Neuron (in vitro differentiated cells): Measurements from ENCODE around the gene ABCB6.
A peak's percentile ranks its signal among the peaks of the same experiment; 100 is the strongest.

Experiments
- H2AFZ ChIP-seq: one replicate; pipeline ENCODE4 v1.6.1; 2013; ENCODE audit warnings: low read depth, mild to moderate bottlenecking, inconsistent platforms, low read length, moderate library complexity
- H3K27me3 ChIP-seq: one replicate; pipeline ENCODE4 v1.6.1; 2013; ENCODE audit warnings: low read length; ENCODE audit not compliant: insufficient read depth
- H3K36me3 ChIP-seq: one replicate; pipeline ENCODE4 v1.6.1; 2013; ENCODE audit warnings: low read length; ENCODE audit not compliant: insufficient read depth
- H3K4me1 ChIP-seq: one replicate; pipeline ENCODE4 v1.6.1; 2013; ENCODE audit warnings: low read length; ENCODE audit not compliant: insufficient read depth
- H3K4me3 ChIP-seq: 2 replicates; pipeline ENCODE4 v1.5.1; 2013; ENCODE audit warnings: mild to moderate bottlenecking, low read length, moderate library complexity
- H3K9me3 ChIP-seq: one replicate; pipeline ENCODE4 v1.6.1; 2013; ENCODE audit warnings: low read length

Gene ABCB6

GRCh38 chr2:219251656-219252055, 32.9 kb upstream of the ABCB6 start:
- Histone ChIP-seq H2AFZ (no peak overlapping the region), H3K4me1 (peaks cover 27% of the 10 kb centered on the region), H3K4me3 (no peak overlapping the region), H3K27me3 (peaks cover 55% of the 10 kb centered on the region), H3K9me3 (no peaks in the 10 kb centered on the region), H3K36me3 (peaks cover 18% of the 10 kb centered on the region)

DNA sequence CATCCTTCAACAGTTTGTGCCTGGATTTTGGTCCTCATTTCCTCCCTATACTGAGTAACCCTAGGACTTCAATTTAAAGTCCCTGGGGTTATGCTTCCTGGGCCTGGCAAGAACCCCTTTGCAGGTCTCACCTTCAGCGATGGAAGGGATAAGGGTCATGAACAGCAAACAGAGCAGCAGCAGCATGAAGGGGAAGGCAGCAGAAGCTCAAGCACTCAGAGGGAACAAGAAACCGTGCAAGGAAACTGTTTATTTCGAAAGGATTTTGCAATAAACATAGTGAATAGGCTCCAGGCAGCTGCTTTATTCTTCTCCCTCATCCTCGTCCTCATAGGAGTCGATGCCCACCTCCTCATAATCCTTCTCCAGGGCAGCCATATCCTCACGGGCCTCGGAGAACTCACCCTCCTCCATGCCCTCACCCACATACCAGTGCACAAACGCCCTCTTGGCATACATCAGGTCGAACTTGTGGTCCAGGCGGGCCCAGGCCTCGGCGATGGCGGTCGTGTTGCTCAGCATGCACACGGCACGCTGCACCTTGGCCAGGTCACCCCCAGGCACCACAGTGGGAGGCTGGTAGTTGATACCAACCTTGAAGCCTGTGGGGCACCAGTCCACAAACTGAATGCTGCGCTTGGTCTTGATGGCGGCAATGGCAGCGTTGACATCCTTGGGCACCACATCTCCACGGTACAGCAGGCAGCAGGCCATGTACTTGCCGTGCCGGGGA, 31.5 kb upstream of the ABCB6 start:
- Histone ChIP-seq H3K9me3 (no peaks in the 10 kb centered on the region), H3K4me3 (no peak overlapping the region), H3K27me3 (peaks cover 42% of the 10 kb centered on the region), H3K36me3 (peaks cover 19% of the 10 kb centered on the region), H2AFZ (no peak overlapping the region), H3K4me1 (peaks cover 35% of the 10 kb centered on the region)

GRCh38 chr2:219249203-219249980, 30.6 kb upstream of the ABCB6 start:
- Histone ChIP-seq H3K9me3 (no peaks in the 10 kb centered on the region), H3K4me1 (peaks cover 37% of the 10 kb centered on the region), H2AFZ (no peak overlapping the region), H3K4me3 (no peak overlapping the region), H3K36me3 (peaks cover 19% of the 10 kb centered on the region), H3K27me3 (peaks cover 34% of the 10 kb centered on the region)

GRCh38 chr2:219248845-219249202, 30.1 kb upstream of the ABCB6 start:
- H3K36me3 ChIP-seq, result peaks cover 19% of the 10 kb centered on the region
- peaks cover 28% of the 10 kb centered on the region for H3K27me3 ChIP-seq
- no peak overlapping the region for H2AFZ ChIP-seq
- no peak overlapping the region for H3K4me3 ChIP-seq
- peaks cover 31% of the 10 kb centered on the region for H3K4me1 ChIP-seq
- H3K9me3 ChIP-seq, result no peaks in the 10 kb centered on the region

DNA sequence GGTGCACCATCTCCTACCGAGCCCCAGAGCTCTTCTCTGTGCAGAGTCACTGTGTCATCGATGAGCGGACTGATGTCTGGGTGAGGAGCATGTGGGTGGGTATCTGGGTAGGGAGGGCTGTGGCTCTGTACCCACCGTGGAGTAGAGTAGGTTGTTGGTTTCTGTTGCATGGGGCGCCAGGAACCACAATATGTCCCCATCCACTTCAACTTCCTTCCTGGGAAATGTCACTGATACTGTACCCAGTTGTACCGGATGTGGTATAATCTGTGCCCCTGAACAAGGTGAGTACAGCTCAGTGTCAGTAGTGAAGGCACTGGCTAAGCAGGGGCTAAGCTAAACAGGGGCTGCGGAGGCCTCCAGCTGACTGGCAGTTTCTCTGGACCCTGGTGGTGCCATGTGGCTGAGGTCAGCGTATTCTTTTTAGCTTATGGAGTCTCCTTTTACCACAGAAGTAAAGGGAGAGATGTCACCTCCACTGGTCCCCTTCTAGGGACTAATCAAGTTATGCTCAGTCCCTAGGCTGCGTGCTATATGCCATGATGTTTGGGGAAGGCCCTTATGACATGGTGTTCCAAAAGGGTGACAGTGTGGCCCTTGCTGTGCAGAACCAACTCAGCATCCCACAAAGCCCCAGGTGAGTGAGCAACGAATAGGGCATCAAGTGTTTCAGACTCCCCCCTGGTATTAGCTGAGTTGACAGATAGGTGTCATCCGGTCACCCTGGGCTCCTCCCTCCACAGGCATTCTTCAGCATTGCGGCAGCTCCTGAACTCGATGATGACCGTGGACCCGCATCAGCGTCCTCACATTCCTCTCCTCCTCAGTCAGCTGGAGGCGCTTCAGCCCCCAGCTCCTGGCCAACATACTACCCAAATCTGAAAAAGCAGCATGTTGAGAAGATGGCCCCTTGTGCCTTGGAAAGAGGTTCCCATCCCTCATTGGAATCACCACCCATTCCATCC, 29.2 kb upstream of the ABCB6 start:
- no peak overlapping the region for H3K4me3 ChIP-seq
- peaks cover 20% of the 10 kb centered on the region for H3K27me3 ChIP-seq
- H2AFZ ChIP-seq, result no peak overlapping the region
- H3K9me3 ChIP-seq, result no peaks in the 10 kb centered on the region
- peaks cover 19% of the 10 kb centered on the region for H3K36me3 ChIP-seq
- peaks cover 23% of the 10 kb centered on the region for H3K4me1 ChIP-seq

- Histone ChIP-seq H3K27me3 (peaks cover 6% of the 10 kb centered on the region), H3K9me3 (no peaks in the 10 kb centered on the region), H3K4me3 (peak overlapping the region; percentile 71), H3K4me1 (peaks cover 18% of the 10 kb centered on the region), H3K36me3 (peaks cover 19% of the 10 kb centered on the region), H2AFZ (no peak overlapping the region)
Observed at GRCh38 chr2:219246559-219246958, 27.8 kb upstream of the ABCB6 start.

- Histone ChIP-seq H3K4me1 (peaks cover 18% of the 10 kb centered on the region), H3K36me3 (peaks cover 19% of the 10 kb centered on the region), H3K4me3 (peak overlapping the region; percentile 71), H3K9me3 (no peaks in the 10 kb centered on the region), H2AFZ (no peak overlapping the region), H3K27me3 (no peaks in the 10 kb centered on the region)
Observed at GRCh38 chr2:219245899-219246230, 27.1 kb upstream of the ABCB6 start.

- Histone ChIP-seq H3K4me1 (peaks cover 18% of the 10 kb centered on the region), H3K27me3 (no peaks in the 10 kb centered on the region), H2AFZ (peak within 1 kb of the TSS; percentile 23), H3K36me3 (peaks cover 19% of the 10 kb centered on the region), H3K9me3 (no peaks in the 10 kb centered on the region), H3K4me3 (peak within 1 kb of the TSS; percentile 71)
Observed at GRCh38 chr2:219245148-219245898, 26.6 kb upstream of the ABCB6 start, which contains the start of the genes GLB1L and STK16. GLB1L (minus strand) TSS chr2:219245444; CDS start chr2:219243573, 1,871 bp downstream. STK16 (plus strand) TSS chr2:219245479; CDS start chr2:219246000, 521 bp downstream.

DNA sequence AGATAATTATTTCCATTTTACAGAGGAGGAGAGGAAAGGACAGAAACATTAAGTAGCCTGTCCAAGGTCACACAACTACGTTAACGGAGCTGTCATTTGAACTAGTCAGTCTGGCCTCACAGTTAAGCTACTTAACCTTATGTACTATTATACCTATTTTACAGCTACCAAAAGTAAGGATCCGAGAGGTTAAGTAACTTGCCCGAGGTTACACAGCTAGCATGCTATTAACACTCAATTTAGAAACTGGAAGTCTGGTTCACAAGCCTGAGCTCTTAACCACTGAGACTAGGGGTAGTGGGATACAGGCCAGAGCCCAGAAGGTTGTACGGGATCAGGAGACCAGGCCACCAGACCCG, 26.0 kb upstream of the ABCB6 start:
- Histone ChIP-seq H3K4me3 (peak overlapping the region; percentile 71), H3K4me1 (peaks cover 18% of the 10 kb centered on the region), H3K9me3 (no peaks in the 10 kb centered on the region), H3K27me3 (no peaks in the 10 kb centered on the region), H3K36me3 (peaks cover 19% of the 10 kb centered on the region), H2AFZ (peak overlapping the region; percentile 23)

DNA sequence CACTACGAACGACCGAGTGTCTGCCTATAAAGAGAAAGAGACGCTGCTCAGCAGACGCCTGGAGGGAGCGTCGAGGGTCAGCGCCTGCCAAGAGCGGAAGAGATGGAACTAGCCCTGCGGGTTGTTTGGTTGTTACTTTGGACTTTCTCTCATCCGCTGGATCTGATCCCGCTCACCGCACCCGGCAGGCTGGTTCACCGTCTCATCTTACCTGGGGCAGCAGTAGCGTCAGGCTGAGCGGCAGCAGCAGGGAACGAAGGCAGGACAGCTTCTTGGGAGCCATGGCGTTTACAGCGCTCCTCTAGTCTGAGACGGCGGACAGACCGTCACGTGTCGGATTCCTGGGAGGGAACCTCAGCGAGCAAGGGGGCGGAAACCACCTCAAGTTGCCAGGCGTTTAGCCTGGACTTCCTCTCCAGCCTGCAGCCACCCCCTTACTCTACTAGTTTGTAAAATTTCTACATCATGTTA, 24.6 kb upstream of the ABCB6 start:
- Histone ChIP-seq H3K27me3 (no peaks in the 10 kb centered on the region), H3K4me3 (no peak overlapping the region), H3K36me3 (peaks cover 25% of the 10 kb centered on the region), H2AFZ (no peak overlapping the region), H3K4me1 (peaks cover 18% of the 10 kb centered on the region), H3K9me3 (no peaks in the 10 kb centered on the region)

DNA sequence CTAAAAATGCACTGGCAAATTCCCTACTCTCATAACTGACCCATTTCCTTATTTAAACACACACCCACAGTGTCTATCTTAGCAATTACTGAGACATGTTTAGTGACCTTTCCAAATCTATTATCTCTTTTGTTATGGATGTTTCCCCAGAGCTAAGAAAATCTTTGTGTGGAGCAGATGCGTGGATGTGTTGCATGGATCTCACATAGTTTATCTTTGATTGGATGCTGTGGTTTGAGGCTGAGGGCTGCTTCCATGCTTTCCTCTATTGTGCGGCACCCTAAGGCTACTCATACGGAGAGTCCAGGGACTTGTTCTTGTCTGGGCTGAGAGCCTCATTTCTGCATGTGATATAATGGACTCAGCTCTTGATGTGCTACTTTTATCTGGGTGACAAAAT, 15.6 kb upstream of the ABCB6 start:
- Histone ChIP-seq H3K4me3 (no peak overlapping the region), H3K36me3 (peaks cover 58% of the 10 kb centered on the region)

GRCh38 chr2:219230059-219230540, 11.3 kb upstream of the ABCB6 start:
- peaks cover 34% of the 10 kb centered on the region for H3K36me3 ChIP-seq
- H3K9me3 ChIP-seq, result no peaks in the 10 kb centered on the region
- H3K27me3 ChIP-seq, result no peaks in the 10 kb centered on the region
- H2AFZ ChIP-seq, result peak overlapping the region; percentile 30
- peak overlapping the region; percentile 60 for H3K4me3 ChIP-seq
- H3K4me1 ChIP-seq, result peaks cover 18% of the 10 kb centered on the region

More for the DNA sequence above, 15.6 kb upstream of the ABCB6 start:
- Histone ChIP-seq H3K9me3 (no peaks in the 10 kb centered on the region), H2AFZ (no peak overlapping the region), H3K4me1 (peaks cover 7% of the 10 kb centered on the region), H3K27me3 (no peaks in the 10 kb centered on the region)
